Esophagus muscularis mucosa (tissue), 3 donors: ENCODE data around the gene MROH2B.

Experiments used
- POLR2AphosphoS5 ChIP-seq, 2 donors: sonication (generic); formaldehyde crosslinking; IDR thresholded peaks; one replicate each; pipeline ENCODE4 v1.6.1; 2017; ENCODE audit warnings: antibody characterized with exemption in 2 of 2
- TF ChIP-seq, protein P1 (sequence below), 3 experiments: fragments of 200-600 bp in 2 of 3; fragments of 450-650 bp in 1 of 3; sonication (generic) in 2 of 3; IDR thresholded peaks; one replicate each; pipeline ENCODE4 v1.5.1; 2017 to 2019; ENCODE audit warnings: antibody characterized with exemption in 3 of 3, mild to moderate bottlenecking in 2 of 3, moderate library complexity in 1 of 3

DNA sequence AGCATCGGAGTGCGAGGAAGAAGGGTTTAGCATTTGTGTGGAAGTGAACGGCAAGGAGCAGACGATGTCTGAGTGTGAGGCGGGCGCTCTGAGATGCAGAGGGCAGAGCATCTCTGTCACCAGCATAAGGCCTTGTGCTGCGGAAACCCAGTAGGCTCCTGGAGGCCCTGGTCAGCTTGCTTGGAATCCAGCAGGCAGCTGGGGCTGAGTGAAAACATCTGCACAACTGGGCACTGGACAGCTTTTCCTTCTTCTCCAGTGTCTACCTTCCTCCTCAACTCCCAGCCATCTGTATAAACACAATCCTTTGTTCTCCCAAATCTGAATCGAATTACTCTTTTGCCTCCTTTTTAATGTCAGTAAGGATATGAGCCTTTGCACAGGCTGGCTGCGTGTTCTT is 89.7 kb downstream of the MROH2B start:
- TF ChIP-seq, protein P1, sequence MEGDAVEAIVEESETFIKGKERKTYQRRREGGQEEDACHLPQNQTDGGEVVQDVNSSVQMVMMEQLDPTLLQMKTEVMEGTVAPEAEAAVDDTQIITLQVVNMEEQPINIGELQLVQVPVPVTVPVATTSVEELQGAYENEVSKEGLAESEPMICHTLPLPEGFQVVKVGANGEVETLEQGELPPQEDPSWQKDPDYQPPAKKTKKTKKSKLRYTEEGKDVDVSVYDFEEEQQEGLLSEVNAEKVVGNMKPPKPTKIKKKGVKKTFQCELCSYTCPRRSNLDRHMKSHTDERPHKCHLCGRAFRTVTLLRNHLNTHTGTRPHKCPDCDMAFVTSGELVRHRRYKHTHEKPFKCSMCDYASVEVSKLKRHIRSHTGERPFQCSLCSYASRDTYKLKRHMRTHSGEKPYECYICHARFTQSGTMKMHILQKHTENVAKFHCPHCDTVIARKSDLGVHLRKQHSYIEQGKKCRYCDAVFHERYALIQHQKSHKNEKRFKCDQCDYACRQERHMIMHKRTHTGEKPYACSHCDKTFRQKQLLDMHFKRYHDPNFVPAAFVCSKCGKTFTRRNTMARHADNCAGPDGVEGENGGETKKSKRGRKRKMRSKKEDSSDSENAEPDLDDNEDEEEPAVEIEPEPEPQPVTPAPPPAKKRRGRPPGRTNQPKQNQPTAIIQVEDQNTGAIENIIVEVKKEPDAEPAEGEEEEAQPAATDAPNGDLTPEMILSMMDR (IDR thresholded peaks at IDR 0.05), result no peak
- TF ChIP-seq POLR2AphosphoS5 (IDR thresholded peaks at IDR 0.05), result no peak
